GM19240 (cell line): ENCODE results near the gene GAB2.

Source experiments
- DNase-seq: peaks from one replicate; pipeline ENCODE4 v3.0.0; 2011; ENCODE audit warnings: low spot score; ENCODE audit not compliant: insufficient read length

The GAB2 gene

DNA sequence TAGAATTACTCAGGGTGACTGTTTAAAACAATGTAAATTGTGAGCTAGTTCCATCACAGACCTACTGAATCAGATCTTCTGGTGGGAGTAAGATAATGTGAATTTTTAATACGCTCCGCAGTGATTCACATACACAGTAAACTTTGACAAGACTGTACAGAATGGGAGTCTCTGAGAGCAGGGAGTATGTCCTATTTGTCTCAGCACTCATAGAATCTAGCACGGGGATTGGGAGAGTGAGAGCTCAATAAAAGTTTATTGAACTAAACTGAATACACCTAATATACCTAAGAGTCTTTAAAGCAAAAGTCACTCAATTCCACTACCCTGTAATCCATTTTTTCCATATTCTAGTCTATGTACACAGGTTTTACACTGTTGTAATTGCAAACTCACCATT is 11.2 kb upstream of the GAB2 start:
- DNase-seq, result no peak

DNA sequence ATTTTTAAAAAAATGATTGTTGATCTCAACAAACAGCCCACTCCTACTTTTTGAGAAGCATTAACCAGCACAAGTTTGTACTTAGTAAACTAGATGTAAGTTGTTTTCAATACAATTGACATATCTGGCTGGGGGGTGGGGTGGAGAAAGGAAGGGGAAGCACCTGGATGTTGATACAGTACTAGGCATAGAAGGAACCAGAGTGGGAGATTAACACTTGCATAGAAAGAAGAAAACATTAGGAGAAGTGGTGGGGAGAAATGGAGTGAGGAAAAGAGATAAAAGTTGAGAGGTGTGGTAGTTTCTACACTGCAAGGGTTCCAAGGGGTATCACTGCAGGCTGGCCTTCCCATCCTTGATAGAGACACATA is 10.6 kb upstream of the GAB2 start:
- DNase-seq, result no peak

DNA sequence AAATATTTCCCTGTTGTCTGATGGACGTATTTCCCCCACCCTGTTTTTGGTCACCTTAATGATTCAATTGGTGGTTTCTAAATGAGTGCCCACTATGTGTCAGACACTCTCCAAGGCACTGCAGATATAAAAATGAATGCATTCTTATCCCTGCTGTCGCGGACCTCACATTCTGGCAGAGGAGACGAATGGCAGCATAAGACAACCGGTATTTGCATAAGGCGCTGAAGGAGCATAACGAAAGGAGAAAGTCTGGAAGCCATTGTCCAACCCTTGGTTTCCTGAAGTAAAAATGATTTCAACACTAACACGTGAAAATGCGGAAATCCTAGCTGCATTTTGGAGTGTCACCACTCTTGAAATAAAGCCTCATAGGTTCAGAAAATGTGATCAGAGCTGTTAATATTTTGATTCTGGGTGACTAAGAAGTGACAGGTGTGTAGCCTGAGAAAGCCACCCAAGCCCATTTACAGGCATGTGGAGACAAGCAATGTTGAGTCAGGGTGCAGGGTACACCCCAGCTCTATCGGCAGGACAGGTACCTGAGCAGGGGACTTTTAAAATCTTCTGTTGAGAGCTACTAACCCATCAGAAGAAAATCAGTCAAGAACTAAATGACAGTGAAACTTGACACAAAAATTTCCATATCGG is 10.1 kb upstream of the GAB2 start:
- DNase-seq, result no peak

DNA sequence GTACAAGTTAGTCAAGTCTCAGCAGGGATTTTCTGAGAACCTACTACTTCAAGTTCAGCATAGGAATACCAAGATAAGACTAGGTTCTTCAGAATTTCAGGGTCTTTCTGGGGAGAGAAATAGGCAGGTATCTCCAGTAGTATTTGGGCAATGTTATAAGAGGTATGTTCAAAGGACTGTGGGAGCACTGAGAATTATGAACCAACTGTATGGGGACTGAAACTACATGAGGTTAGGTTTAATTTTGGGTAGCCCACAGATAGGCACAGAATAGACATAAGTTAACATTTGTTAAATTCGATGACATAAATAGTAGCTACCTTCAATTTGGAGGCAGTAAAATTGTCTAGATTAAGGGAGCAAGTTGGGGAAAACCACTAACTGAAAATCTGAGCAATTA is 9.2 kb upstream of the GAB2 start:
- DNase-seq, result no peak

DNA sequence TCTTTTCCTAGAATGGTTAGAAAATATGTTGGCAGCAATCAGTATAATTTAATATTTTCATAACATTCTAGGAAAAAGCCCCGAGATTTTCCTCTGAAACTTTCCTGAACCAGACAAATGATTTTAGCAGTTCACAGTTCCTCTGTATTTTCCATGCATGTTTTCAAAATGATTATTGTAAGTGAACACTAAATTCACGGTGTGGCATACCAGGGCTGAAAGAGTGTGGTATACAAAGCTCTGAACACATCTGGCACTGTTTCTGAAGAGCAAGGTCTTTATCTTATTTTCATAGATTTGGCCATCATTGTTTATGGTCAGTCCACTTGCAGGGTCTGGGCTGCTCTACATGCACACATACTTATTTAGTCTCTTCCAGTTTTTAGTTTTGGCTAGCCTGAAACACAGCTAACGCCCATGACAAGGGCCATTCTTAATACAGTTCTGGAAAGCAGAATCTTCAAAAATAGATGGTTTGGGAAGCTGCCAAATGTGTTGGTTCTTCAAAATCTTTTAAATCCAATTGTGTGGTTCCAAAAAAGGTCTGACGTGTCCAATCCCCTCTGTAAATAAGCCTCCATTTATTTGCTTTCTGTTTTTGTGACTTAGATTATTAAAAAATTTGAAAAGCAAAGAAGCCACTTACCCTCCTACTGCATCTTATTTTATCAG is 7.9 kb upstream of the GAB2 start:
- DNase-seq, result no peak

DNA sequence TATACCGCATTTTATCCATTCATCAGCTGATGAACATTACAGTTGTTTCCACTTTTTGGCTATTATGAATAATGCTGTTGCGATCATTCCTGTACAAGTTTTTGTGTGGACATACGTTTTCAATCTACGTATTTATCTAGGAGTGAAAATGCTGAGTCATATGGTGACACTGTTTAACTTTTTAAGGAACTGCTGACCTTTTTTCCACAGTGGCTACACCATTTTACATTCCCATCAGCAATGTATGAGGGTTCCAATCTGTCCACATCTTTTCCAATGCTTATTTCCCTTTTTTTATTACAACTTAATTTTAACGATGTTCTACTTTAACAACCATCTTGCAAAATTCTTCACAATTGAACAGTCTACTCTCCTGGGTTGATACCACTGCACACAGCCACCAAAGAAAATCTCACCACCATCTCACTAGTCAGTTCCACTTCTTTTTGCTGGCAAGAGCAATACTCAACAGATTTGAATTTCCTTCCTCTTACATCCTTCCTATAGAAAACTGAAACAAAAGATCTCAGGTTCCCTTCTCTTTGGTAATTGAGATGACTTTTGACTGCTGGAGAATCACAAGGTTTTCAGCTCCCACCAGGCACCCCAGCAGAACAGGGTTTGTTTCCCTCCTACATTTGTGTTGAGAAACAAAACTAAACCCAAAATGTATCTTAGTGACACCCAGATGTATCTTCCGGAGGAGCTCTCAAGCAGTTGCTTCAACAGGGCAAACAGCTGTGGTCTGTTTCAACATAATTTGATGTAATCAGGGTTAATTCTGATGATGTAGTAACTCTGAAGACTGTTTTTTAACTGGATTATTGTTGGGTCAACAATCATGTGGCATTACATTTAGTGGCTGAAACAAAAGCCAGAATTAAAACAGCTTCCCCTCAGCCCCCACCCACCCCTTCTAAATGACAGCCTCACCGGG is 7.0 kb upstream of the GAB2 start:
- DNase-seq, result no peak

DNA sequence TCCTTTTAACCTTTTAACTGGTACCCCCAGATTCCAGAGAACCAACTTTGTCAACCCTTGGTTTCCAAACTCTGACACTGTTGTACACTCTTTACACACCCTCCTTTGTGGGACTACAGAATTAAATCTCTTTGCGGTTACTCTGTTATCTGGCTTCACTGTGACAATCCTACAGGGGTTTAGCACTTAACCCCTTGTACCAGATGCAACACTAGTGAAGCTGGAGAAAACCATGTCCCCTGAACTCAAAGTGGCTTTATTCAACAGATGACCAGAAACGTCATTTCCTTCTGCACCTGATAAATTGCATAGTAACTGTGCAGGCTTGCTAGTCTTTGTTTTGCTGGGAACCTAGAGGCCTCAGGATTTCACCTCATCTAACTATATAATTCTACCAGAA is 5.6 kb upstream of the GAB2 start:
- DNase-seq, result no peak

DNA sequence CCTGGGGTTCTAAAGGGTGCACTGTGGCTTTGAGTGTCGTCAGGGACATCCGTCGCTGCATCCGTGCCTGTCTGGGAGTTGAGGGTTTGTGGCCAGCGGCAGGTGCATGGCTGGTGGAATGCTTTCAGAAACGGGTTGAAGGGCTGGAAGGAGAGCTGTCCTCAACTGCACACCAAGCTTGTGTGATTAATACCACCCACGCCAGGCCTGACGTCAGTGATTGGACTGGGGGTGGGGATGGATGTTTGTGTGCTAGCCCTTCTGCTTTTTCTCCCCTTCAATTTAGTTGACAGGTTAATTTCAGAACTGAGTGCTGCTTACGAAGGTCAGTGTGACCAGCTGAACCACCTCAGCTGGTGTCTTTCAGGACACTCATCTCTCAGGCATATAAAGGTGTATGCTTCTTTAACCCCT is 3.2 kb upstream of the GAB2 start:
- DNase-seq, result no peak

DNA sequence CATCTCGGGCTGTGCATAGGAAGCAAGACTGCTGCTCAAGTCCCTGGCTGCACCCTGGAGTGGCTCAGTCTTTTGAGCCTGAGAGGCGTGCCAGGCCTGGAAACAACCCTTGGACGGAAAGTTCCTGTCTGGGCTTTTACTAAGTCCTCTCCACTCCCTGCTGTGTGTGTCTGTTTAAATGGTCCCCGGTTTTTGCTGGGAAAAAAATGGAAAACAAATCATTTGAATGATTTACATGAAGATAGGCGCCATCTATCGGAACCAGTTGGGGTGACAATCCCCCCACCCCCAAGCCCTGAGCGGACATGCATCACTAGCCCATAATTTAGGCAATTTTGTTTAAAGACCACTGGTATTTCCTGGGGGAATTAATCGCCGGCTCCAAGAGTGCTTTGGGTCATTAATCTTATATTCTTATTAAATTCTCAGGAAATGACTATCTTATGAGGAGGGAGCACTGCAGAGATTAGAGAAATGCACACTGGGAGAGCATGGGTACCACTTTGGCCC is 2.7 kb upstream of the GAB2 start:
- no peak for DNase-seq

DNA sequence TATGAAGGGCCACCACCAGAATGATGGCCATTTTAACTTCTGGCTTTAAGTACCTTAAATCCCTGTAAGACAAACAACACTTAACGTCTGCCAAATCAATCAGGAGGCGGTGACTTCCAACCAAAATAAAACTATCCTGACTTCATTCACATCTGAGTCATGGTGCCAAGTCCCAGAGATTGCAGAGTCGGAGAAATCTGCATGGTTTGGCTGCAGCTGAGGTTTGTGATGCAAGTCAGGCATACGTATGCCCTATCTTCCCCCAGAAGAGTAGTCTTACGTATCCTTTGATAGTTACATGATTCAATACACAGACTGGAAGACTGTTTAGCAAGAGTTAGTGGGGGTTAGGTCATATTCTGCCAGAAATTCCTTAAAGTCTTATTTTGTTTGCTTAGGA is 1.7 kb upstream of the GAB2 start:
- DNase-seq, result no peak

DNA sequence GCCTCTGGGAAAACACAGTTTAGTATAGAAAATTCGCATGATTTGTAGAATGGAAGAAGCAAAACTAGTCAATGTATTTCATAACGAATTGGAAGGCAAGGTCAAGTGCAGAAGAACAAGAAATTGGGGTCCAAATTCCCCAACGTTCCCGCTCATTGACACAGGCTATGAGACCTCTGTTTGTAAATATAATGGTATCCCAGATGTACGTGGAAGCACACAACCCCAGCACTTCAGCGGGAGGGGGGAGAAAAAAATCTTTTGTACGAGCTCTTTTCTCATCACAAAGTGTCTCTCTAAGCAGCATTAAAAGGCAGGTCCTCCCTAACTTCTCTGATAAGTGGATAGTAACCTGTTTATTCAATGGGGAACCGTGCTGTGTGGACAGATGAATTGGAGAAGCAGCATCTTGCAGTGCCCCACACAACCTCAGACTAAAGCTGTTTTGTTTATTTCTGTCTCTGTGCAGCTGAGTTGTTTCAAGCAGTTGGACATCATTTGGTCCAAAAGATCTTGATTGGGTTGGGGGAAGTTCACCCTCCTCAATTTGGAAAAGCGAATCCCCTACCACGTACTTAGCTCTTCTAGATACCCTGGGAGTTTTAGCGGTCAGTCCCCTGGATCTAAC is 1.1 kb upstream of the GAB2 start:
- no peak for DNase-seq

DNA sequence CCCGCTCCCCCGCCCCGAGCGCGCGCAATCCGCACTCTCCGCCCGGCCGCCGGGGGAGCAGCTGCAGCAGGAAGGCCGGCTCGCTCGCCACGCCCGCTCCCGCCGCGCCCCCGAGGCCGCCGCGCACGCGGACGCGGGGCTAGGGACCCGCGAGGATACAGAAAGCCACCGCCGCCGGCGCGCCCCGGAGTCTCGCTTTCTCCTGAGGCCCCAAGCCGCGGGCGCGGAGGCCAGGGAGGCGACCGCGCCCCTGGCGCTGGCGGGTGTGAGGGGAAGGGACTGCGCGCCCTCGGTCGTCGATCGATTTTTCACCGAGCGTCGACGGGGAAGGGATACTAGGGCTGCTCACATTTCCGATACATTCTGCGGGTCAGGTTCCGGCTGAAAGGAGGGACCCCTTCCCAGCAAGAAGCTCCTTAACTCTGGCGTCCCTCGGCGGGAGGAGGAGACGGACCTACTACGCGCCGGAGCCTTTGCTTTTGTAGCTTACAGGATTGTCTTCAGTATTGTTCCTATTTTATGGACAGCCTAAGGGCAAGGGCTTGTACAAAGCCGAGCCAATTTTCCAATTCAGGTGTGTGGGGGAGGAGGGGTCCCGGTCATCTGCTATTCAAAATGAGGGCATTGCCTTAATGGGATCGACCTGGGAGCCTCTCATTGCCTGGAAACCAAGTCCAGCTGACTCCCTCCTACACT is 416 bp upstream of the GAB2 start:
- DNase-seq, result no peak

DNA sequence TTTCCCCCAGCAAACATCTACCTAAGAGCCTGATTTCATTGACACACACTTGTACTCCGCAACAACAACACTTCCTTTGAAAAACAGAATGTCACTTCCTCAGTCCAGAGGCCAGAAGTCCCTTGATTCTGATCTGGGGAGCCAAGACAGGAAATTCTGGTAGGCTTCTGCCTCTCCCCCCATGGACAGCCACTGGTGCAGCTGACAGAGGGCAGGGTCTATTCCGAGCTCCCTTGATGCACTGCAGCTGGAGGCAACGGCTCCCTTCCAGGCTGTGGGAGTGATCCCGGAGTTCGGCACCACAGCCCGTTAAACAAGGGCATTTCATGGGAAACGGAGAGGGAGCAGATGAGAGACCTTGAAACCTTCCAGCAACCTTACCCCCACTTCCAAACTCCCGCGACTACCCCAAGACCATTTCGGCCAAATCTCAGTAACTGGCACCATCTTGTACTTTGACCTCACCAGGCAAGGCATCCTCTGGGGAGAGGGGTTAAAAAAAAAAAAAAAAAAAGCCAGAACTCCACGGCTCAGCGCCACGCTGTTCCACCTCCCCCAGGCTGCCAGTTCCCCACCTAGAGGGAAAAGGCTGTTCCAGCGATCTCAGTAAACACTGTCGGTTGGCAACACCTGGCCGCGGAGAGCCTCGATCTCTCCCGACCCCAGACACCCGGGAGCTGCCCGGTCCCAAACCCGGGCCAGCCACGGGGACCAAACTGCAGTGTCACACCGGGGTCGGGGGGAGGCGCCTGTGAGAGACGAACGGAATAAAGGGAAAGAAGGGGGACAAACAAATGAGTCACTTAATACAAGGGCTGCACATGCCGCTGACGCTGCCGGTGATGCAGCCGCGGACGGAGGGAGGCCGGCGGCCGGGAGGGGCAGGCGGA is 1.1 kb downstream of the GAB2 start:
- DNase-seq, result no peak

DNA sequence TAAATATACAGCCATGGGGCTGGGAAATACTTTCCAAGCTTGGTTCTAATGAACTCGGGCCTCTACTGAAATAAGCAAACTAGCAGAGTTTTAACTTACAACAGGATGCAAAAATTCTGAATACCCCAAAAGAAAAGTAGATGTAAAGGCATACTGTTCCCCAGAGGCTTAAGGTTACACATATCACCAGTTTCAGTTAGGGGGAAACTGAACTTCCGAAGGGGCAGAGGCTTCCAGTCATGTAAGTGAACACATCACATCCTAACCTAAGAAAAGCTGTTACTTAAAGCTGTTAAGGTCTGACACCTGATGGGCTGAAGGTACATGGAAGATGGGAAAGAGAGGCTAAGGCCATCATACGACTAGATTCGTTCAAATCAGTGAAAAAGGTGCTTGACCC is 2.3 kb downstream of the GAB2 start:
- no peak for DNase-seq

DNA sequence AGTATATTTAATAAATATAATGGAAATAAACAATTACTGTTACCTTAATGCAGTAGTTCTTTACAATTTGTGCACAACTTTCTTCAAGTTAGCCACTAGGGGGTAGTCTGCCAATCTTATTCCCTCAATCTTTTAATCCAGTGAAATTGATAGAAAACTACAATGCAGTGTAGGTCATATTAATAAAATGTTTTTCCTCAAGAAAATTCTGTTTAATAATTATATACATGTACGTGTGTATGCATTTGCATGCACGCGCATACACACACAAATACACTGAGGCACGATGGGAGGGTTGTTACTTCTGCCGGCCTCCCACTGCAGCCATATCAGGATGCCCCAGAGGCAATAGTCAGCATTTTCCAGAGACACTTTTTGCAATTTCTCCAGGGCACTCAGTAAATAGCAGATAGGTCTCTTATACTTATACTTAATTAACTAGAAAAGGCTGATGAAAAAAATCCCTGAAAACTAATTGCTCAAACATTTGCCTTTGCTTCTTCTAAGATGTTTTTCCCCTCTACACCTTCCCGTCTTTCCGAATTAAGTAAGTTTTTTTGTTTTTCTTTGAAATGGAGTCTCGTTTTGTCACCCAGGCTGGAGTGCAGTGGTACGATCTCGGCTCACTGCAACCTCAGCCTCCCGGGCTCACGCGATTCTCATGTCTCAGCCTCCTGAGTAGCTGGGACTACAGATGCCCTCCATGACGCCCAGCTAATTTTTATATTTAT is 3.1 kb downstream of the GAB2 start:
- no peak for DNase-seq

DNA sequence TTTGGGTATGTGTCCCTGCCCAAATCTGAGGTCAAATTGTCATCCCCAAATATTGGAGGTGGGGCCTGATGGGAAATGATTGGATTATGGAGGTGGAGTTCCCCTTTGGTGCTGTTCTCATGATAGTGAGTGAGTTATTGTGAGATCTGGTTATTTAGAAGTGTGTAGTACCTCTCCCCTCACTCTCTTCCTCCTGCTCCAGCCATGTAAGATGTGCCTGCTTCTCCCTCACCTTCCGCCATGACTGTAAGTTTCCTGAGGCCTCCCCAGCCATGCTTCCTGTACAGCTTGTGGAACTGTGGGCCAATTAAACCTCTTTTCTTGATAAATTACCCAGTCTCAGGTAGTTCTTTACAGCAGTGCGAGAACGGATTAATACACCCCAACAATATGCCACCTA is 9.0 kb downstream of the GAB2 start:
- DNase-seq, result no peak

DNA sequence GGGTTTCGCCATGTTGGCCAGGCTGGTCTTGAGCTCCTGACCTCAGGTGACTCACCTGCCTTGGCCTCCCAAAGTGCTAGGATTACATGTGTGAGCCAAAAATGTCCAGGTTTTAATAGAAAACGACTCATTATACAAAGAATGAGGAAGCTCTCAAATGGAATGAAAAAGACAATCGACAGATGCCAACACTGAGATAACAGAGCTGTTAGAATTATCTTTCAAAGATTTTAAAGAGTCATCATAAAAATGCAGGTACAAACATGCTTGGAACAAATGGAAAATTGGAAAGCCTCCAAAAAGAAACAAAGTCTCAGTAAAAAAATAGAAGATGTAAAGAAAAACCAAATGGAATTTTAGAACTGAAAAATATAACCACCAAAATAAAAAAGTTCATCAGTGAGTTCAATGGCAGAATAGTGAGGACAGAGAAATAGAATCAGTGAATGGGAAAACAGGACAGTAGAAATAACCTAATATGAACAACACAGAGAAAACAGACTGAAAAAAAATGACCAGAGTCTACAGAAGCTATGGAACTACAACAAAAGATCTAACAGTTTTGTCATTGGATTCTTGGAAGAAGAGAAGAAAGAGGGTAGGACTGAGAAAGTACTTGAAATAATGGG is 10.9 kb downstream of the GAB2 start:
- DNase-seq, result no peak

DNA sequence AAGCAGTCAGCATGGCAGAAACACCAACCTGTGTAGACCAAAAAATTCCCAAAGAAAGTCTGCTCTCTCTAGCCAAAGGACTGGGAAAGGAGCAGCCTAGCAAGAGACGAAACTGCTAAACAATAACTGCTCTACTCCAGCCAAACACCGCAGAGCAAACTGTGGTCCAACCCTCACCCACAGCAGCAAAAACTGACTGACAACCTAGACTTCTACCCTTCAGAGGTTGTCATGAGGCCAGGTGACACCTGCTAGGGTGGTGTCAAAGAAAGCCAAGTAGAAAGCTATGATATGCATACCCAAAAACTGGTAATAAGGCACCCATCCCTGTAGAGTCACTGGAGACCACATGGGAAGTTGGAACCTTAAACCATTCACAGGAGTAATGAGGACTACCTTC is 11.8 kb downstream of the GAB2 start:
- no peak for DNase-seq

DNA sequence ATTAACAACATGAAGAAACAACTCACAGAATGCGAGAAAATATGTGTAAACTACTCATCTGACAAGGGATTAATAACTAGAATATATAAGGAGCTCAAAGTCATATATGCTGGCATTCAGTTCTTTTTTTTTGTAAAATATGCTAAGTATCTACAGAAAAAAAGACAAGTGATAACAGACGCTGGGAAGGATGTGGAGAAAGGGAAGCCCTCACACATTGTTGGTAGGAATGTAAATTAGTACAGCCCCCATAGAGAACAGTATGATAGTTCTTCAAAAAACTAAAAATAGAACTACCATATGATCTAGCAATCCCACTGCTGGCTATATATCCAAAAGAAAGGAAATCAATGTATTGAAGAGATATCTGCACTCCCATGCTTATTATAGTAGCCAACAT is 13.8 kb downstream of the GAB2 start:
- DNase-seq, result no peak
